Measurements from ENCODE around the gene KIF6.
"Not testable (repeated sequence)": the region's sequence is repeated elsewhere in the genome, so short reads cannot be mapped to it uniquely, and the experiment has no call there.

Gene KIF6

GRCh38 chr6:39684790-39685488 is 40.3 kb downstream of the KIF6 start:
- TF ChIP-seq CTCF (IDR thresholded peaks at IDR 0.05; ENCODE audit: low read depth, low read length, missing control alignments), result no peak
- H3K4me3 ChIP-seq (replicated peaks; ENCODE audit: low read depth, low read length), result no peak overlapping the region
- no peak for DNase-seq (ENCODE audit: extremely low read depth, low read depth)

- H3K4me3 ChIP-seq (replicated peaks; ENCODE audit: low read depth, low read length), result no peak overlapping the region
- no peak for TF ChIP-seq CTCF (IDR thresholded peaks at IDR 0.05; ENCODE audit: low read depth, low read length, missing control alignments)
- no peak for DNase-seq (ENCODE audit: extremely low read depth, low read depth)
Observed at GRCh38 chr6:39681674-39682121, 43.5 kb downstream of the KIF6 start.

- H3K4me3 ChIP-seq (replicated peaks; ENCODE audit: low read depth, low read length), result no peak overlapping the region
- TF ChIP-seq CTCF (IDR thresholded peaks at IDR 0.05; ENCODE audit: low read depth, low read length, missing control alignments), result no peak
- no peak for DNase-seq (ENCODE audit: extremely low read depth, low read depth)
Observed at GRCh38 chr6:39678914-39679313, 46.3 kb downstream of the KIF6 start.

- not testable (repeated sequence) for H3K4me3 ChIP-seq (replicated peaks; ENCODE audit: low read depth, low read length); DNase-seq (ENCODE audit: extremely low read depth, low read depth)
Observed at GRCh38 chr6:39677318-39677717, 47.9 kb downstream of the KIF6 start.

- DNase-seq (ENCODE audit: extremely low read depth, low read depth), result no peak
- TF ChIP-seq CTCF (IDR thresholded peaks at IDR 0.05; ENCODE audit: low read depth, low read length, missing control alignments), result no peak
- H3K4me3 ChIP-seq (replicated peaks; ENCODE audit: low read depth, low read length), result no peak overlapping the region
Observed at GRCh38 chr6:39670519-39670918, 54.7 kb downstream of the KIF6 start.

GRCh38 chr6:39669973-39670342 is 55.2 kb downstream of the KIF6 start:
- H3K4me3 ChIP-seq (replicated peaks; ENCODE audit: low read depth, low read length), result no peak overlapping the region
- DNase-seq (ENCODE audit: extremely low read depth, low read depth), result no peak
- TF ChIP-seq CTCF (IDR thresholded peaks at IDR 0.05; ENCODE audit: low read depth, low read length, missing control alignments), result no peak

GRCh38 chr6:39669207-39669972 is 55.8 kb downstream of the KIF6 start:
- TF ChIP-seq CTCF (IDR thresholded peaks at IDR 0.05; ENCODE audit: low read depth, low read length, missing control alignments), result no peak
- peak; percentile 32 for DNase-seq (ENCODE audit: extremely low read depth, low read depth)
- no peak overlapping the region for H3K4me3 ChIP-seq (replicated peaks; ENCODE audit: low read depth, low read length)
